H1 (cell line): Measurements from ENCODE around the gene BAX. TPM values are rescaled to one million over a fixed set of nuclear protein-coding genes. Genes with fewer than 3 reads are reported as not detected.

Experiments
- CTCF ChIA-PET: fragments of 300-600 bp; sonication (Branson Sonifier 250); formaldehyde crosslinking; loops from one replicate; lab custom pipeline; 2021; ENCODE audit not compliant: partially characterized antibody; lab: Charles Lee
- POLR2A ChIA-PET: fragments of 300-600 bp; sonication (Branson Sonifier 250); formaldehyde crosslinking; loops from one replicate; lab custom pipeline; 2021; ENCODE audit warnings: inconsistent platforms; ENCODE audit not compliant: partially characterized antibody; lab: Charles Lee
- DNase-seq, 2 experiments: peaks; one replicate each; pipeline versions ENCODE4 v3.0.0 to v3.0.0-alpha.2; 2010 to 2022; ENCODE audit warnings: low spot score in 2 of 2, low read depth in 1 of 2, mixed read lengths in 1 of 2
- FAIRE-seq: peaks from 2 replicates; lab custom pipeline; 2011; peaks lifted over from hg19 to GRCh38; lab: Jason Lieb, UNC
- H2AFZ ChIP-seq: 2 replicates; pipeline ENCODE4 v1.8.1; 2012; ENCODE audit warnings: low read length, inconsistent platforms
- H2AK5ac ChIP-seq: 2 replicates; pipeline ENCODE4 v1.6.1; 2013; ENCODE audit warnings: low read depth, low read length
- H2BK120ac ChIP-seq: replicated peaks from 2 replicates; pipeline ENCODE3; 2013; ENCODE audit warnings: low read depth, low read length, inconsistent platforms
- H2BK12ac ChIP-seq: 2 replicates; pipeline ENCODE4 v1.6.1; 2013; ENCODE audit warnings: low read depth, low read length
- H2BK15ac ChIP-seq: 2 replicates; pipeline ENCODE4 v1.6.1; 2013; ENCODE audit warnings: low read length
- H2BK20ac ChIP-seq: 2 replicates; pipeline ENCODE4 v1.6.1; 2013; ENCODE audit warnings: low read length
- H2BK5ac ChIP-seq: 2 replicates; pipeline ENCODE4 v1.6.1; 2013; ENCODE audit warnings: low read depth, low read length
- H3K14ac ChIP-seq: 2 replicates; pipeline ENCODE4 v1.6.1; 2013; ENCODE audit warnings: inconsistent platforms; ENCODE audit not compliant: insufficient read length
- H3K18ac ChIP-seq: 2 replicates; pipeline ENCODE4 v1.6.1; 2013; ENCODE audit warnings: low read length; ENCODE audit errors: extremely low read depth
- H3K23ac ChIP-seq: 2 replicates; pipeline ENCODE4 v1.6.1; 2013; ENCODE audit warnings: inconsistent platforms; ENCODE audit not compliant: insufficient read length
- H3K23me2 ChIP-seq: 2 replicates; pipeline ENCODE4 v1.6.1; 2013; ENCODE audit warnings: low read depth, low read length
- H3K27ac ChIP-seq: 2 replicates; pipeline ENCODE4 v1.6.1; 2011; ENCODE audit warnings: low read depth, low read length, inconsistent platforms
- H3K27me3 ChIP-seq, 4 experiments: replicated peaks in 1 of 4; 1 replicate in 1 of 4; 2 replicates in 3 of 4; pipeline versions ENCODE4 v1.6.1 to v1.8.1; 2011 to 2013; ENCODE audit warnings: low read length in 3 of 4, mild to moderate bottlenecking in 3 of 4, inconsistent platforms in 2 of 4, mixed read lengths in 2 of 4, moderate library complexity in 1 of 4; ENCODE audit not compliant: control insufficient read depth in 3 of 4, insufficient read depth in 3 of 4; ENCODE audit errors: extremely low read depth in 1 of 4
- H3K36me3 ChIP-seq, 4 experiments: 2 replicates each; pipeline versions ENCODE4 v1.6.1 to v1.8.1; 2011 to 2013; ENCODE audit warnings: mild to moderate bottlenecking in 4 of 4, low read length in 3 of 4, moderate library complexity in 2 of 4, control low read depth in 1 of 4, inconsistent platforms in 1 of 4; ENCODE audit not compliant: insufficient read depth in 4 of 4, control insufficient read depth in 2 of 4
- H3K4ac ChIP-seq: replicated peaks from 2 replicates; pipeline ENCODE3; 2013; ENCODE audit warnings: low read length, low read depth, mixed read lengths, inconsistent platforms; ENCODE audit not compliant: insufficient read length
- H3K4me1 ChIP-seq, 4 experiments: replicated peaks in 1 of 4; 1 replicate in 1 of 4; 2 replicates in 3 of 4; pipeline versions ENCODE4 v1.6.1 to v1.8.1; 2011 to 2013; ENCODE audit warnings: low read length in 3 of 4, inconsistent platforms in 2 of 4, mixed read lengths in 1 of 4; ENCODE audit not compliant: insufficient read depth in 4 of 4, control insufficient read depth in 3 of 4
- H3K4me2 ChIP-seq, 2 experiments: 2 replicates each; pipeline versions ENCODE4 v1.6.1 to v1.8.1; 2011 to 2013; ENCODE audit warnings: low read depth in 2 of 2, low read length in 2 of 2, control low read depth in 1 of 2, inconsistent platforms in 1 of 2, mild to moderate bottlenecking in 1 of 2; ENCODE audit not compliant: insufficient read depth in 1 of 2
- H3K4me3 ChIP-seq, 4 experiments: fragments of 200-600, 300-600 bp in 1 of 4; sonication (generic), shearing (Covaris generic), sonication (Bioruptor Twin) in 1 of 4; 2 replicates each; pipeline versions ENCODE4 v1.5.1 to v1.8.1; 2011 to 2016; ENCODE audit warnings: low read length in 4 of 4, low read depth in 3 of 4, control low read depth in 2 of 4, inconsistent platforms in 2 of 4, mild to moderate bottlenecking in 2 of 4, mixed read lengths in 1 of 4, moderate library complexity in 1 of 4; ENCODE audit not compliant: insufficient read depth in 2 of 4; ENCODE audit errors: extremely low read depth in 1 of 4
- H3K56ac ChIP-seq: replicated peaks from 2 replicates; pipeline ENCODE3; 2013; ENCODE audit warnings: low read depth, mild to moderate bottlenecking, mixed read lengths, low read length, inconsistent platforms; ENCODE audit not compliant: insufficient read length
- H3K79me1 ChIP-seq: 2 replicates; pipeline ENCODE4 v1.6.1; 2013; ENCODE audit warnings: low read depth, low read length, control low read depth
- H3K79me2 ChIP-seq, 2 experiments: 2 replicates each; pipeline versions ENCODE4 v1.6.1 to v1.8.1; 2012 to 2013; ENCODE audit warnings: low read length in 2 of 2, mild to moderate bottlenecking in 2 of 2, inconsistent platforms in 1 of 2; ENCODE audit not compliant: insufficient read depth in 2 of 2, control insufficient read depth in 1 of 2
- H3K9ac ChIP-seq, 4 experiments: replicated peaks in 1 of 4; 1 replicate in 1 of 4; 2 replicates in 3 of 4; pipeline versions ENCODE4 v1.6.1 to v1.8.1; 2011 to 2013; ENCODE audit warnings: low read depth in 3 of 4, low read length in 3 of 4, control low read depth in 2 of 4, mild to moderate bottlenecking in 2 of 4, moderate library complexity in 2 of 4, inconsistent platforms in 1 of 4; ENCODE audit errors: extremely low read depth in 1 of 4
- H3K9me3 ChIP-seq, 2 experiments: 2 replicates each; pipeline versions ENCODE4 v1.6.1 to v1.8.1; 2012 to 2013; ENCODE audit warnings: mild to moderate bottlenecking in 2 of 2, moderate library complexity in 2 of 2, control low read depth in 1 of 2, inconsistent platforms in 1 of 2, low read depth in 1 of 2, low read length in 1 of 2, mixed read lengths in 1 of 2; ENCODE audit not compliant: insufficient read depth in 2 of 2
- H4K20me1 ChIP-seq, 2 experiments: replicated peaks in 1 of 2; 2 replicates each; pipeline versions ENCODE3 to v1.8.1; 2011 to 2013; ENCODE audit warnings: inconsistent platforms in 2 of 2, low read length in 2 of 2, mild to moderate bottlenecking in 1 of 2; ENCODE audit not compliant: insufficient read depth in 2 of 2, control insufficient read depth in 1 of 2
- H4K5ac ChIP-seq: 2 replicates; pipeline ENCODE4 v1.6.1; 2013; ENCODE audit warnings: low read length, low read depth, mixed read lengths, inconsistent platforms; ENCODE audit not compliant: insufficient read length
- H4K8ac ChIP-seq: 2 replicates; pipeline ENCODE4 v1.8.0; 2013; ENCODE audit warnings: mild to moderate bottlenecking, moderate library complexity, low read length, inconsistent platforms; ENCODE audit not compliant: insufficient read depth; ENCODE audit errors: extremely low read depth
- H4K91ac ChIP-seq: replicated peaks from 2 replicates; pipeline ENCODE3; 2013; ENCODE audit warnings: low read length, mixed read lengths, inconsistent platforms; ENCODE audit not compliant: insufficient read length
- CTBP2 ChIP-seq: IDR thresholded peaks from 2 replicates; pipeline ENCODE4 v1.7.0; 2011; ENCODE audit warnings: borderline replicate concordance, mild to moderate bottlenecking, moderate library complexity, mixed read lengths, low read length; ENCODE audit not compliant: insufficient read depth, insufficient read length
- POU5F1 ChIP-seq: IDR thresholded peaks from 2 replicates; pipeline ENCODE4 v1.6.1; 2011; ENCODE audit warnings: low read depth, mild to moderate bottlenecking, low read length, moderate library complexity
- SP2 ChIP-seq: IDR thresholded peaks from 2 replicates; pipeline ENCODE4 v1.6.1; 2012; ENCODE audit warnings: mild to moderate bottlenecking, low read length, inconsistent platforms
- WGBS, 2 experiments: shearing (Covaris generic) in 1 of 2; methylation state at CpG; one replicate each; pipeline versions ENCODE4 v1.1.6 to v1.1.7; 2013 to 2015; ENCODE audit warnings: low lambda C conversion rate in 2 of 2, mixed read lengths in 2 of 2, inconsistent platforms in 1 of 2, low coverage in 1 of 2, missing lambda C conversion rate in 1 of 2; ENCODE audit not compliant: insufficient replicate concordance in 2 of 2, insufficient coverage in 1 of 2, insufficient read length in 1 of 2; ENCODE audit errors: extremely low coverage in 1 of 2, missing lambda C conversion rate in 1 of 2; 5-methylcytosine and 5-hydroxymethylcytosine counted together
- polyA plus RNA-seq, 7 experiments: library from polyadenylated mRNA; depleted of rRNA in 3 of 7; stranded (reverse) in 5 of 7; unstranded in 2 of 7; fragments of >200 nt in 5 of 7; fragments of 200-250 nt in 2 of 7; gene quantifications; 1 replicate in 5 of 7; 2 replicates in 1 of 7; 4 replicates in 1 of 7; pipeline versions ENCODE4 v1.2.1 to v1.2.3, GENCODE V29; 2011 to 2013; ENCODE audit warnings: missing spikeins in 2 of 7, mixed read lengths in 2 of 7
- total RNA-seq: library from RNA; stranded (reverse); fragmentation: NEBNext Ultra II Directional; extraction: Animal tissue kit (Norgen Biotek cat#: 25700); gene quantifications from 2 replicates; pipeline ENCODE4 v1.2.1, GENCODE V29; 2021
- TF ChIP-seq, protein P1 (sequence below): IDR thresholded peaks from 2 replicates; pipeline ENCODE4 v1.6.1; 2012; ENCODE audit warnings: inconsistent platforms
- TF ChIP-seq, protein P2 (sequence below): IDR thresholded peaks from 2 replicates; pipeline ENCODE4 v1.6.1; 2011; ENCODE audit warnings: low read depth, mild to moderate bottlenecking, low read length; ENCODE audit not compliant: insufficient read depth

Gene BAX
- total and polyA plus RNA-seq, 2 of the 8 experiments (the other 6 are each of a cell fraction or from before 2014, with no cell fraction given), result 257 to 346 TPM

DNA sequence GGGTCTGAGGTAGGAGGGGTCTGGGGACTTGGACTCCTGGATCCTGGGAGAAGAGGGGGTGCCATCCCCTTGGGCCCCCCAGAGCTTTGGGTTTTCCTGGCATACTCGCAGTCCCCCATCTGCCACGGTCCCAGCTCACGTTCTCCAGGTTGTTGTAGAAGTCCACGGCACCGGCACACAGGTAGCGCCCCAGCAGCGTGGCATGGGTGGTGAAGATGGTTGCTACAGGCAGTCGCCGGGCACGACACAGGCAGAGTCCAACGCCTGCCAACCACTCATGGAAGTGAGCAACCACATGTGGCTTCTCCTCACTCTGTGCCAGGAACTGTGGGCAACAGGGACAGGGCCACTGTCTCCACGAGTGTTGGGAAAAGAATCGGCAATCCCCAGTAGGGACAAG, 31.0 kb downstream of the BAX start:
- H3K4me3 ChIP-seq, result no peak overlapping the region
- no peaks in the 10 kb centered on the region for H3K4me1 ChIP-seq
- H3K79me2 ChIP-seq, result no peaks in the 10 kb centered on the region
- H3K23ac ChIP-seq, result no peak overlapping the region
- no peak overlapping the region for H2AK5ac ChIP-seq
- no peaks in the 10 kb centered on the region for H3K9me3 ChIP-seq
- no peak overlapping the region for H3K18ac ChIP-seq
- no peak overlapping the region for H4K8ac ChIP-seq
- no peak overlapping the region for H3K9ac ChIP-seq
- H3K4ac ChIP-seq, result no peak overlapping the region
- no peak overlapping the region for H3K56ac ChIP-seq
- H2BK5ac ChIP-seq, result no peak overlapping the region
- H2BK120ac ChIP-seq, result no peak overlapping the region
- H4K5ac ChIP-seq, result no peak overlapping the region
- no peak overlapping the region for H3K14ac ChIP-seq
- no peak overlapping the region for H3K27ac ChIP-seq
- H3K79me1 ChIP-seq, result no peaks in the 10 kb centered on the region
- H3K23me2 ChIP-seq, result no peaks in the 10 kb centered on the region
- peaks cover 3 to 43% (median 10%) of the 10 kb centered on the region in 4 experiments; a peak in 5 of 8 replicates for H3K36me3 ChIP-seq
- H3K4me2 ChIP-seq, result no peak overlapping the region
- no peaks in the 10 kb centered on the region for H3K27me3 ChIP-seq
- H2BK20ac ChIP-seq, result no peak overlapping the region
- WGBS, 2 experiments, result 98% methylated on average over 13 of the region's 13 CpGs; no CpG with 5 or more reads in 1 of the 2 experiments
- no peak overlapping the region for H2AFZ ChIP-seq
- H4K20me1 ChIP-seq, result peaks cover 0 to 5% of the 10 kb centered on the region in 2 experiments
- FAIRE-seq (no peak), DNase-seq (no peak)
- no peak overlapping the region for H4K91ac ChIP-seq
- POLR2A ChIA-PET, result no interaction called here
- CTCF ChIA-PET, result interaction anchor here (0.9 to 1.7 kb wide), 3 partner anchors 9 to 51 kb away, joined by 3 to 7 read pairs (median 3); no protein-coding TSS in a partner anchor
- no peak overlapping the region for H2BK15ac ChIP-seq
- no peak overlapping the region for H2BK12ac ChIP-seq
- TF ChIP-seq, protein P1, sequence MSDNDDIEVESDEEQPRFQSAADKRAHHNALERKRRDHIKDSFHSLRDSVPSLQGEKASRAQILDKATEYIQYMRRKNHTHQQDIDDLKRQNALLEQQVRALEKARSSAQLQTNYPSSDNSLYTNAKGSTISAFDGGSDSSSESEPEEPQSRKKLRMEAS, result no peak
- TF ChIP-seq, protein P2, sequence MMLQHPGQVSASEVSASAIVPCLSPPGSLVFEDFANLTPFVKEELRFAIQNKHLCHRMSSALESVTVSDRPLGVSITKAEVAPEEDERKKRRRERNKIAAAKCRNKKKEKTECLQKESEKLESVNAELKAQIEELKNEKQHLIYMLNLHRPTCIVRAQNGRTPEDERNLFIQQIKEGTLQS, result no peak
- TF ChIP-seq CTBP2, result no peak
- no peak for TF ChIP-seq SP2
- TF ChIP-seq POU5F1, result no peak
